Endothelial cell of umbilical vein (primary cell): ENCODE results near the gene MITF. TPM values are rescaled to one million over a fixed set of nuclear protein-coding genes. Genes with fewer than 3 reads are reported as not detected.

Experiments
- BruUV-seq: library from RNA; stranded (reverse); fragments of 400-500 nt; replicated peaks from 2 replicates; lab custom pipeline; 2021; lab: Mats Ljungman, UMichigan
- CTCF ChIA-PET: fragments of 300-600, 350-600 bp; sonication (Branson Sonifier 250); formaldehyde crosslinking; loops from one replicate; lab custom pipeline; 2021; ENCODE audit warnings: antibody characterized with exemption, inconsistent platforms; lab: Charles Lee
- POLR2A ChIA-PET: fragments of 300-600, 350-600 bp; sonication (Branson Sonifier 250); formaldehyde crosslinking; loops from one replicate; lab custom pipeline; 2021; ENCODE audit warnings: antibody characterized with exemption, inconsistent platforms; lab: Charles Lee
- DNase-seq: peaks from one replicate; pipeline ENCODE4 v3.0.0-alpha.2; 2011; ENCODE audit warnings: low read depth, low spot score
- FAIRE-seq: peaks from 2 replicates; lab custom pipeline; 2011; peaks lifted over from hg19 to GRCh38; lab: Jason Lieb, UNC
- H2AFZ ChIP-seq: 2 replicates; pipeline ENCODE4 v1.6.0; 2012; ENCODE audit warnings: low read depth, low read length, control low read depth, inconsistent platforms
- H3K27ac ChIP-seq: 2 replicates; pipeline ENCODE4 v1.5.1; 2011; ENCODE audit warnings: low read depth, mild to moderate bottlenecking, control low read depth, low read length, moderate library complexity; ENCODE audit not compliant: insufficient read depth
- H3K27me3 ChIP-seq, 2 experiments: 2 replicates each; pipeline versions ENCODE4 v1.6.0 to v1.6.1; 2011; ENCODE audit warnings: low read length in 2 of 2, mixed read lengths in 1 of 2; ENCODE audit not compliant: control insufficient read depth in 2 of 2, insufficient read depth in 2 of 2
- H3K36me3 ChIP-seq, 2 experiments: 2 replicates in 1 of 2; 3 replicates in 1 of 2; pipeline ENCODE4 v1.5.1; 2011; ENCODE audit warnings: low read length in 2 of 2, mild to moderate bottlenecking in 1 of 2, moderate library complexity in 1 of 2; ENCODE audit not compliant: control insufficient read depth in 2 of 2, insufficient read depth in 2 of 2; ENCODE audit errors: extremely low read depth in 1 of 2
- H3K4me1 ChIP-seq: 3 replicates; pipeline ENCODE4 v1.5.1; 2011; ENCODE audit warnings: mild to moderate bottlenecking, low read length; ENCODE audit not compliant: control insufficient read depth, insufficient read depth; ENCODE audit errors: extremely low read depth
- H3K4me2 ChIP-seq: 2 replicates; pipeline ENCODE4 v1.6.1; 2011; ENCODE audit warnings: low read length, control low read depth, mixed read lengths; ENCODE audit not compliant: insufficient read depth
- H3K4me3 ChIP-seq, 3 experiments: fragments of 200-600 bp in 1 of 3; sonication (generic), shearing (Covaris generic) in 1 of 3; replicated peaks in 1 of 3; 2 replicates each; pipeline ENCODE4 v1.5.1; 2011 to 2016; ENCODE audit warnings: control low read depth in 3 of 3, low read length in 3 of 3, mild to moderate bottlenecking in 2 of 3, inconsistent platforms in 1 of 3, low read depth in 1 of 3, moderate library complexity in 1 of 3; ENCODE audit not compliant: insufficient read depth in 1 of 3
- H3K79me2 ChIP-seq: 2 replicates; pipeline ENCODE4 v1.6.0; 2012; ENCODE audit warnings: low read length, inconsistent platforms; ENCODE audit not compliant: control insufficient read depth, insufficient read depth
- H3K9ac ChIP-seq: replicated peaks from 2 replicates; pipeline ENCODE3; 2011; ENCODE audit warnings: low read length, control low read depth; ENCODE audit not compliant: insufficient read depth; ENCODE audit errors: extremely low read depth
- H3K9me1 ChIP-seq: replicated peaks from 3 replicates; pipeline ENCODE4 v1.6.0; 2011; ENCODE audit warnings: mild to moderate bottlenecking, low read length; ENCODE audit not compliant: control insufficient read depth, insufficient read depth; ENCODE audit errors: extremely low read depth
- H3K9me3 ChIP-seq: replicated peaks from 2 replicates; pipeline ENCODE4 v1.5.1; 2012; ENCODE audit warnings: low read length, inconsistent platforms; ENCODE audit not compliant: control insufficient read depth, insufficient read depth
- H4K20me1 ChIP-seq: replicated peaks from 2 replicates; pipeline ENCODE3; 2011; ENCODE audit warnings: mild to moderate bottlenecking, low read length; ENCODE audit not compliant: control insufficient read depth, insufficient read depth; ENCODE audit errors: extremely low read depth
- EZH2 ChIP-seq: IDR thresholded peaks from 2 replicates; pipeline ENCODE4 v1.6.1; 2012; ENCODE audit warnings: borderline replicate concordance, low read depth, mild to moderate bottlenecking, moderate library complexity, low read length, inconsistent platforms; ENCODE audit not compliant: severe bottlenecking
- FOS ChIP-seq: IDR thresholded peaks from 2 replicates; pipeline ENCODE4 v1.6.1; 2011; ENCODE audit warnings: mild to moderate bottlenecking, low read length, moderate library complexity, borderline replicate concordance; ENCODE audit not compliant: insufficient read depth
- GATA2 ChIP-seq: IDR thresholded peaks from 2 replicates; pipeline ENCODE4 v1.7.0; 2011; ENCODE audit warnings: low read depth, mild to moderate bottlenecking, moderate library complexity, mixed read lengths, low read length; ENCODE audit not compliant: insufficient read length, insufficient read depth
- JUN ChIP-seq: IDR thresholded peaks from 2 replicates; pipeline ENCODE4 v1.6.1; 2011; ENCODE audit warnings: borderline replicate concordance, low read depth; ENCODE audit not compliant: insufficient read length, insufficient read depth
- MAX ChIP-seq: IDR thresholded peaks from 2 replicates; pipeline ENCODE4 v1.6.1; 2011; ENCODE audit not compliant: insufficient read depth, insufficient read length
- MYC ChIP-seq: IDR thresholded peaks from one replicate; pipeline ENCODE4 v1.6.1; 2011; ENCODE audit warnings: mild to moderate bottlenecking, low read depth, low read length
- POLR2A ChIP-seq: IDR thresholded peaks from 2 replicates; pipeline ENCODE4 v1.6.1; 2012; ENCODE audit warnings: low read depth, mild to moderate bottlenecking, control low read depth, low read length
- POLR2AphosphoS5 ChIP-seq: IDR thresholded peaks from 2 replicates; pipeline ENCODE4 v1.6.1; 2012; ENCODE audit warnings: low read depth, mild to moderate bottlenecking, control low read depth, low read length, moderate library complexity; ENCODE audit not compliant: insufficient read depth
- dilution Hi-C: fragments of 300-500 bp; cut with MboI; formaldehyde crosslinking; loops from one replicate; pipeline ENCODE4 v1.15.0; 2019; ENCODE audit warnings: low sequenced_read_pairs; ENCODE audit not compliant: extremely low pct_ligation_motif_present
- intact Hi-C: fragments of 100-400 bp; cut with micrococcal nuclease; formaldehyde crosslinking; loops from one replicate; pipeline ENCODE4 v1.10.0; 2022
- polyA plus RNA-seq, 4 experiments: library from polyadenylated mRNA; depleted of rRNA in 3 of 4; stranded (reverse) in 3 of 4; unstranded in 1 of 4; fragments of >200 nt; gene quantifications; 2 replicates each; pipeline versions ENCODE4 v1.2.1 to v1.2.3, GENCODE V29; 2011 to 2012; ENCODE audit warnings: missing spikeins in 1 of 4
- total RNA-seq: library from RNA; stranded (reverse); gene quantifications from 2 replicates; pipeline ENCODE4 v1.2.3, GENCODE V29; 2021

MITF gene
- total and polyA plus RNA-seq, 2 donors (not counting 3 experiments of a cell fraction or from before 2014, with no cell fraction given), result 1.6 to 2.5 TPM

GRCh38 chr3:69752241-69752640 is 13.0 kb downstream of the MITF start:
- H3K4me2 ChIP-seq, result no peak overlapping the region
- POLR2A ChIA-PET, result no interaction called here
- H3K9me3 ChIP-seq, result no peaks in the 10 kb centered on the region
- no peak for TF ChIP-seq POLR2A
- no peaks in the 10 kb centered on the region for H3K36me3 ChIP-seq
- no peaks in the 10 kb centered on the region for H3K9me1 ChIP-seq
- BruUV-seq, result no TSS peak
- dilution Hi-C loops, result no loop called here
- CTCF ChIA-PET, result no interaction called here
- no peaks in the 10 kb centered on the region for H3K79me2 ChIP-seq
- no peaks in the 10 kb centered on the region for H3K4me1 ChIP-seq
- H2AFZ ChIP-seq, result no peak overlapping the region
- FAIRE-seq, result no peak
- no peak for DNase-seq
- no peaks in the 10 kb centered on the region for H3K27me3 ChIP-seq
- intact Hi-C loops, result no loop called here
- H4K20me1 ChIP-seq, result no peaks in the 10 kb centered on the region
- H3K9ac ChIP-seq, result no peak overlapping the region
- H3K27ac ChIP-seq, result no peak overlapping the region
- no peak overlapping the region for H3K4me3 ChIP-seq

DNA sequence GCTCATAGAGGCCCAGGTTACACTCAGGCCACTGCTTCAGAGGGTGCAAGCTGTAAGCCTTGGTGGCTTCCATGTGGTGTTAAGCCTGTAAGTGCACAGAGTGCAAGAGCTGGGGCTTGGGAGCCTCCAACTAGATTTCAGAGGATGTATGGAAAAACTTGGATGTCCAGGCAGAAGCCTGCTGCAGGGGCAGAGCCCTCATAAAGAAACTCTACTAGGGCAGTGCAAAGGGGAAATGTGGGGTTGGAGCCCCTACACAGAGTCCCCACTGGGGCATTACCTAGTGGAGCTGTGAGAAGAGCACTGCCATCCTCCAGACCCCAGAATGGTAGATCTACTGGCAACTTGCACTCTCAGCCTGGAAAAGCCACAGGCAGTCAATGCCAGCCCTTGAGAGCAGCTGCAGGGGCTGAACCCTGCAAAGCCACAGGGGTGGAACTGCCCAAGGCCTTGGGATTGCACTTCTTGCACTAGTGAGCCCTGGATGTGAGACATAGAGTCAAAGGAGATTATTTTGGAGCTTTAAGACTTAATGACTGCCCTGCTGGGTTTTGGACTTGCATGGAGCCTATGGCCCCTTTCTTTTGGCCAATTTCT is 14.0 kb downstream of the MITF start:
- H3K9ac ChIP-seq, result no peak overlapping the region
- H3K27ac ChIP-seq, result no peak overlapping the region
- no TSS peak for BruUV-seq
- FAIRE-seq, result no peak
- no peaks in the 10 kb centered on the region for H3K9me3 ChIP-seq
- dilution Hi-C loops (no loop called here), intact Hi-C loops (no loop called here)
- H3K4me3 ChIP-seq, result no peak overlapping the region
- no peak overlapping the region for H3K4me2 ChIP-seq
- H3K9me1 ChIP-seq, result no peaks in the 10 kb centered on the region
- TF ChIP-seq MAX (no peak), JUN (no peak), POLR2AphosphoS5 (no peak), MYC (no peak), EZH2 (no peak), FOS (no peak), GATA2 (no peak)
- no peaks in the 10 kb centered on the region for H3K36me3 ChIP-seq
- H4K20me1 ChIP-seq, result no peaks in the 10 kb centered on the region
- H2AFZ ChIP-seq, result no peak overlapping the region
- H3K79me2 ChIP-seq, result no peaks in the 10 kb centered on the region
- no peaks in the 10 kb centered on the region for H3K27me3 ChIP-seq
- CTCF ChIA-PET, result no interaction called here
- POLR2A ChIA-PET, result no interaction called here
- no peak for DNase-seq
- H3K4me1 ChIP-seq, result no peaks in the 10 kb centered on the region
